NCI-H2227 treated with DMSO at 0.1 percent for 48 hours (cell line): ENCODE measurements around the gene RBFOX2.
"Not testable (repeated sequence)": the region's sequence is repeated elsewhere in the genome, so short reads cannot be mapped to it uniquely, and the experiment has no call there.

ENCODE experiments used
- DNase-seq: peaks from one replicate; lab custom pipeline; 2025; lab: John Stamatoyannopoulos, UW

The RBFOX2 gene

GRCh38 chr22:35777335-35777975 lies 251.2 kb downstream of the RBFOX2 start:
- no peak for DNase-seq

- no peak for DNase-seq
Observed at GRCh38 chr22:35775339-35775738, 253.3 kb downstream of the RBFOX2 start.

GRCh38 chr22:35769974-35770373 lies 258.6 kb downstream of the RBFOX2 start:
- no peak for DNase-seq

GRCh38 chr22:35766654-35767580 lies 261.7 kb downstream of the RBFOX2 start:
- peak; percentile 49 for DNase-seq

DNA sequence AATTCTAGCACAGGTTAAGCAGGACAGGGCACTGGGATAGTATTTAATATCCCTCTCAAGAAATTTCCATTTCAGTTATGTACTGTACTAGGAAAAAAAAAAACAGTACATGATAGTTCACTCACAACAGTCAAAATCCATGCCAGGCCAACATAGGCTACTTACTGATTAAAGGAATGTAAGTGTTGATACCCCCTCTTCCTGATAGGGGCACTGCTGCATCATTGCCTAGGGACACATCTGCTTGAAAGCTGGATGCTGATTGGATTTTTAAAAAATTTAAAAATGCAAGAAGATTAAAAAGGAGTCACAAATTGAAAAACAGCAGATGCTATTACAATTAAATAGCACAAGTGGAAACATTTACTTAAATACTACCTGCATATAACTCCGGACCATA lies 267.6 kb downstream of the RBFOX2 start:
- DNase-seq: no peak

DNA sequence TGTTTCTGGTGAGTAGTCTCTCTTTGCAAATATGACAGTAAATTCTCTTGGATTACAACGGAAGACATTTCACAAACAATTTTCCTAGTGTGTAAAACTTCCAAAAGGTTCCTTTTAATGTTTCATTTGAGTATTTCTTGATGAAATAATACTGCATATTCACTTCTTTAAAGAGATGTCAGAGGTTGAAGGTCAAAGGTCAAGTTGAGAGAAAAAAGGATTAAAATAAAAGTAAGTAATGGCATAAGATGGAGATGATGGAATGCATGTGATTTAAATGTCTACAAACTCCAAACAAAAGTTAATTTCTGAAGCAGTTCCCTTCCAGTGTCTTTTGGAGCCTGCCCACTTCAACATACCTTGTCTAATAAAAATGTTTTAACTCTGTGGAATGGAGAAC lies 270.2 kb downstream of the RBFOX2 start:
- DNase-seq: no peak

GRCh38 chr22:35756722-35757121 lies 271.9 kb downstream of the RBFOX2 start:
- DNase-seq: no peak

DNA sequence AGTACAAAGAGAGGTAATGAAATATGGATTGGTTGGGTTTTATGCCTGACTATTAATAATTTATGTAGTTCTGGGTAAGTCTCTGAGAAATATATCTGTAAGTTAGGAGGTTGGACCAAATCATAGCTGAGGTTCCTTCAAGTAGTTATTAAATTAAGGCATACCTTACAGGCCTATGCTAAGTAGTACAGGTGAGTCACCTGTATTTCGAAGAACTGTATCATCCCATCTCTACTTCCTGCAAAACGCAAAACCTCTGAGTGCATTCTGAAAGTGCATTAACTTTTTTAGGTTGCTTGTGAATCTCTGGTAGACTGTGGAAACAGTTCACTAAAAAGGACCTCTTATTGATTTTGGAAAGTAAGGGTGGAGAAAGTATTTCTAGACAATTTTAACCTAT lies 273.9 kb downstream of the RBFOX2 start:
- no peak for DNase-seq

- no peak for DNase-seq
Observed at GRCh38 chr22:35752863-35753189, 275.8 kb downstream of the RBFOX2 start.

DNA sequence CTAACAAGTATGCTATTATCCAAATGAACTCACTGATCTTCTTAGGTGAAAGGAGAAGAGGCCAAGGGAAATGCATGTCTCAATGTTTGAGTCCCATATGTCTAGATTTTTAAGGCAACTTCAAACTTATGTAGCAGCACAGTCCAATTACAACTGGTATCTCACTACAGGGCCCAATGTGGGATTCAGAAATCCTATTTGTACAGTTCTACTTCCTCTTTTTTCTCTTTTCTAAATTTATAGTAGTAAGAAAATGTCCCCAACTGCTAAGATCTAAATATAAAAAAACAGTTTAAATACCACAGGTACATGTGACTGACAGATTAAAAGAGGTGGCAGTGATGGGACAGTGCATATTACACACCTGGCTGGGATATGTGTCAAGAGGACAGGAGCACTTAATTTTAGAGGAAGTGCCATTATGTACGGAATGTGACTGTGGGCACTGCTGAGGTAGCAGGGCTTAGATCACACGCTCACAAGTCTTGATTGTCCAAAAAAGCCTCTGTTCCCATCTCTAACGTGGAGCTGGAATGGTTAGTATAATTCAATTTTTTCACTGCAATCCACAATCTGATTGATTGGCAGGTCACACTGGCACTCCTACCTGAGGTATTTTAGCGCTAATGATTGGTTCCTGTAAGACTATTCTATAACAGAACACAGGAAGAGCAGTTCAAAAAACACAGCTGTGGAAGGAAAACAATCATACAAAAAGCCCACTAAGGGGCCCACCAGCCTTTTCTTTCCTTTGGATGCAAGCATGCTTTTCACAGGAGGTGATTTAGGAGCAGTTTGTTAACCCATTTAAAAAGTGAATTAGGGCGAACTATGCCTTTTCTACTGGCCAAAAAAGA lies 276.4 kb downstream of the RBFOX2 start:
- no peak for DNase-seq

- no peak for DNase-seq
Observed at GRCh38 chr22:35749808-35750207, 278.8 kb downstream of the RBFOX2 start.

DNA sequence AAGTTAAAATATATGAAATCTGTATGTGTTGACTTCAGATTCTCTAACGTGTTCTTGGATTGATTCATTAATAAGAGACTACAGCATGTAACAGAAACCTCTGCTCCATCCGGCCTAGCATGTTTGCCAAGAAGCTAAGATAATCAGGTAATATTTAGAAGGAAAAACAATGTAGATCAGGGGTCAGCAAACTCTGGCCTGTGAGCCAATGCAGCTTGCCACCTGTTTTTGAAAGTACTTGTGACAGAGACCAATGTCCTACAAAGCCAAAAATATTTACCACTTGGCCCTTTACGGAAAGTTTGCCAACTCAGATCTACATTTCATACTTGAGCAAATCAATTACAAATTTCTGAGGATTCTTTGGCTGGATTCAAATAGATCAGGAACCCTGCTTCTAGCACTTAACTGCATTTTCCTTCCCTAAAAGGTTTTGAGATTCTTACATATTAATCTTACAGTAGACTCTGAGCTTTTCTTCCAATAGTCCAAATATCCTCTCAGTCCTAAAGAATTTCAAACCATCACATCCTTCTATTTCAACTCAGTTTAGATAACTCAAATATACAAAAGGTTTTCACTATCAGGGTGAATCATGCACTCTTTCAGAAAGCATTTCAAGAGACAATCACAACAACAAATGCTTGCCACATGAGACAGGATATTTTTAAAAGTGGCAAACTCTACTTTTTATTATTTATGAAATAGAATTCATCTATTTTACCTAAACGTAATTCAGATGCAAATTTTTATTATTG lies 281.5 kb downstream of the RBFOX2 start:
- no peak for DNase-seq

GRCh38 chr22:35746248-35746647 lies 282.4 kb downstream of the RBFOX2 start:
- no peak for DNase-seq

- DNase-seq: no peak
Observed at GRCh38 chr22:35743326-35743860, 285.2 kb downstream of the RBFOX2 start.

- peak; percentile 6 for DNase-seq
Observed at GRCh38 chr22:35742342-35743100, 286.1 kb downstream of the RBFOX2 start.

GRCh38 chr22:35740616-35741015 lies 288.0 kb downstream of the RBFOX2 start:
- DNase-seq: no peak

- DNase-seq: no peak
Observed at GRCh38 chr22:35739931-35740380, 288.7 kb downstream of the RBFOX2 start.

- DNase-seq: no peak
Observed at GRCh38 chr22:35739076-35739930, 289.3 kb downstream of the RBFOX2 start.

GRCh38 chr22:35737886-35738285 lies 290.7 kb downstream of the RBFOX2 start:
- not testable (repeated sequence) for DNase-seq

- DNase-seq: no peak
Observed at GRCh38 chr22:35736701-35737100, 291.9 kb downstream of the RBFOX2 start.
